Right atrium auricular region (tissue), 2 donors: ENCODE measurements around the gene EIPR1. TPM values are rescaled to one million over a fixed set of nuclear protein-coding genes. Genes with fewer than 3 reads are reported as not detected.

Source experiments
- DNase-seq: peaks from one replicate; pipeline ENCODE4 v3.0.0-alpha.2; 2019; ENCODE audit warnings: low spot score
- H3K27ac ChIP-seq, 2 donors: fragments of 200-600 bp; sonication (generic); 1 replicate in 1 of 2; 2 replicates in 1 of 2; pipeline ENCODE4 v1.5.1; 2016 to 2019
- H3K27me3 ChIP-seq, 2 donors: fragments of 200-600 bp; sonication (generic); one replicate each; pipeline versions ENCODE4 v1.5.1 to v1.6.0; 2017 to 2019
- H3K36me3 ChIP-seq: fragments of 200-600 bp; sonication (generic); one replicate; pipeline ENCODE4 v1.5.1; 2016
- H3K4me1 ChIP-seq, 2 donors: fragments of 200-600 bp; sonication (generic); one replicate each; pipeline versions ENCODE4 v1.5.1 to v1.6.0; 2017 to 2019
- H3K4me3 ChIP-seq, 2 donors: fragments of 200-600 bp; sonication (generic); 1 replicate in 1 of 2; 2 replicates in 1 of 2; pipeline ENCODE4 v1.5.1; 2017 to 2019; ENCODE audit warnings: mild to moderate bottlenecking in 1 of 2, moderate library complexity in 1 of 2
- H3K9me3 ChIP-seq, 2 donors: fragments of 200-600 bp; sonication (generic); one replicate each; pipeline ENCODE4 v1.5.1; 2019
- total RNA-seq, 2 donors: library from RNA; depleted of rRNA; stranded (reverse); fragments of >200 nt; gene quantifications; one replicate each; pipeline ENCODE4 v1.1.0, GENCODE V29; 2016
- TF ChIP-seq, protein P1 (sequence below), 2 donors: fragments of 200-600 bp; sonication (generic); IDR thresholded peaks; one replicate each; pipeline ENCODE4 v1.5.1; 2019; ENCODE audit warnings: antibody characterized with exemption in 2 of 2

EIPR1 gene
- total RNA-seq, 2 donors from 2014 or later = 13.2 to 13.6 TPM

DNA sequence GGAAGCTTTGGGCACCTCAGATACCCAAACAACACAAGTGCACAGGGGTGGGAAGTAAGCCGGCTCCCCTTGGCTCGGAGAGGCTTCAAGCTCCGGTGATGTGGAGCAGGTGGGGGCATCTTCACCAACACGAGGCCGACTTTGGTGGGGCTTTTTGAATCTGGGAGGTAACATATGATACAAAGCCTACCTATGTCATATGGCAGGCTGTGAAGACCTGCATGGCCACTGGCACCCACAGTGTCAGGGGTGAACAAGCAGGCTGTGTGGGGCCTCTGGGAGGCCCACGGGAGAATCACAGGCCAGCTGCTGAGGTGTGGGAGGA is 109.0 kb downstream of the EIPR1 start:
- H3K27ac ChIP-seq = no peak overlapping the region
- TF ChIP-seq, protein P1, sequence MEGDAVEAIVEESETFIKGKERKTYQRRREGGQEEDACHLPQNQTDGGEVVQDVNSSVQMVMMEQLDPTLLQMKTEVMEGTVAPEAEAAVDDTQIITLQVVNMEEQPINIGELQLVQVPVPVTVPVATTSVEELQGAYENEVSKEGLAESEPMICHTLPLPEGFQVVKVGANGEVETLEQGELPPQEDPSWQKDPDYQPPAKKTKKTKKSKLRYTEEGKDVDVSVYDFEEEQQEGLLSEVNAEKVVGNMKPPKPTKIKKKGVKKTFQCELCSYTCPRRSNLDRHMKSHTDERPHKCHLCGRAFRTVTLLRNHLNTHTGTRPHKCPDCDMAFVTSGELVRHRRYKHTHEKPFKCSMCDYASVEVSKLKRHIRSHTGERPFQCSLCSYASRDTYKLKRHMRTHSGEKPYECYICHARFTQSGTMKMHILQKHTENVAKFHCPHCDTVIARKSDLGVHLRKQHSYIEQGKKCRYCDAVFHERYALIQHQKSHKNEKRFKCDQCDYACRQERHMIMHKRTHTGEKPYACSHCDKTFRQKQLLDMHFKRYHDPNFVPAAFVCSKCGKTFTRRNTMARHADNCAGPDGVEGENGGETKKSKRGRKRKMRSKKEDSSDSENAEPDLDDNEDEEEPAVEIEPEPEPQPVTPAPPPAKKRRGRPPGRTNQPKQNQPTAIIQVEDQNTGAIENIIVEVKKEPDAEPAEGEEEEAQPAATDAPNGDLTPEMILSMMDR (IDR thresholded peaks at IDR 0.05) = no peak
- no peak for DNase-seq
- no peaks in the 10 kb centered on the region for H3K27me3 ChIP-seq
- peaks cover 0 to 7% of the 10 kb centered on the region in 2 donors for H3K4me1 ChIP-seq
- no peak overlapping the region for H3K4me3 ChIP-seq
- H3K36me3 ChIP-seq = no peaks in the 10 kb centered on the region
- H3K9me3 ChIP-seq = no peaks in the 10 kb centered on the region

DNA sequence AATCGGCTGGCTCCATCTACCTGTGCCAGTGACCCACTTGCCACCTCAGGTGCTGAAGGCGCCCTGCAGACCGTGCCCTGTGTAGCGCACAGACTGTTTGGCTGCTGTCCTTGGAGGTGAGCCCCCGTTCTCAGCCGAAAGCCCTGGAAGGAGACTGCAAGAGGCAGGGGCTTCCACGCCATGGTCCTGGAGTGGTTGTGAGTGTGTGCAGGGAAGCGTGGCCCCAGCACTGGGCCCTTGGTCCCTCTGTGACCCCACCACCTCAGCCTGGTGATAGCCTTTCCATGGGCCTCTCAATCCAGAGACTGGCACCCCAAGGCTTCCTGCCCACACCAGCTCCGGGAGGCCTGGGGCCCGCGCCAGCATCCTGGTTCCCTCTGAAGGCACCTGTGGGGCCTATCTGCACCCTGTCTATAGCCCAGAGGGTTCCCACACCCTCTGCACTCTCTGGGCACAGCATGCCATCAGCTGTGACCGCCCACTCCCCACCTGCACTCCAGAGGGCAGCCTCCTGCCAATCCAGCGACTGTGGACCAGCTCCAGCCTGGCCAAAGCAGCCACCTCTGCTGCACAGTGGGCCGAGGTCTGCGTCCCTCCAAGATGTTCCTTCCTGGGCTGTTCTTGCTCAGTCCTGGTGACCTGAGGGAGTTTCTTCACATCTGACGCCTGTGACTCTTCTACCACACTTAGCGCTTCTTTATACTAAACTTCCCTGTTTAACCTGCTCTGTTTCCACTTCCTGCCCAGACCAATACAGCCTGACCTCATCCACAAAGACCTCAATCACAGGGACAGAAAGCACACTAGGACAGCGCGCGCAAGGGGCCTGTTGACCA is 109.5 kb downstream of the EIPR1 start:
- H3K4me3 ChIP-seq = no peak overlapping the region
- H3K27ac ChIP-seq = no peak overlapping the region
- peaks cover 0 to 7% of the 10 kb centered on the region in 2 donors for H3K4me1 ChIP-seq
- no peaks in the 10 kb centered on the region for H3K27me3 ChIP-seq
- H3K36me3 ChIP-seq = no peaks in the 10 kb centered on the region
- no peak for DNase-seq
- TF ChIP-seq, protein P1 (IDR thresholded peaks at IDR 0.05) = no peak
- no peaks in the 10 kb centered on the region for H3K9me3 ChIP-seq

DNA sequence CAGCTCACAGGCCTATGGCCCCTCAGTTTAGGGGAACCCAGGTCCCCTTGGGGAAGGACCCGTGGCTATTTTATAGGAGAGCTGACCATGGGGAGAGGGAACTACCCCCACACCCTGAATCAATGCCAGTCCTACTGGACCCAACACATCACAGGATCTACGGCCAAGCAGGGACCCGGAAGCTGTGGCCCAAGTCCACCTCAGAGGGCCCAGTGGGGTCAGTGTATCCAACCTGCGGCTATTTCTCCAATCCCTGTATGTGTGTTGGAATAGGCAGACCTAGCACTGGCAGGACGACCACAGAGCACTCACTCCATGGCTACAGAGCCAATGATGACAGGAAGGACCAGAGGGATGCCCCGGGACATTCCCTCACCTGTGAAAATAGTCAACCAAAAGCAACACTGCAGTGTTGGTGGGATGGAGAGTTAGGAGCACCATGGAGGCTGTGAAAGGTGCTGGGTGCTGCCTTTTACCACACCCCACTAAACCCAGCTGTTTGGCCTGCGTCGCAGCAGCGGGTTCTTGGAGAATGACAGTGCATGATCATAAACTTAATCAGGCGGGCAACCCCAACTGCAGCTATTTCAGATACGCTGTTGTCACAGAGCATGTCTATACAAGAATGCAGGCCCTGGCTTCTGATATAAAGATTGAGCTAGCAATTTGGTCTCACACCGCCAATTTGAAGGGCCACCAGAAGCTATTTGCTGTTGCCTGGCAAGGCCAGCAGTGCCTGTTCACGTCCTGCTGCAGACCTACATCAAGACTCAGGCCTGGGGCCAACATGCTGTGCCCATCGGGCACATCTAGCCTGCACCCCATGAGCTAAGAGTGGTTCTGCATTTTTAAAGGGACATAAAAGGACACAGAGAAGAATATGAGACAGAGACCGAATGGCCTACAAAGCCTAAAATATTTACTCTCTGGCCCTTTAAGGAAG is 110.4 kb downstream of the EIPR1 start:
- Histone ChIP-seq H3K4me1 (peaks cover 0 to 7% of the 10 kb centered on the region in 2 donors), H3K27me3 (no peaks in the 10 kb centered on the region), H3K9me3 (no peaks in the 10 kb centered on the region), H3K36me3 (no peaks in the 10 kb centered on the region), H3K4me3 (no peak overlapping the region), H3K27ac (no peak overlapping the region)
- no peak for DNase-seq
- TF ChIP-seq, protein P1 (IDR thresholded peaks at IDR 0.05) = no peak

DNA sequence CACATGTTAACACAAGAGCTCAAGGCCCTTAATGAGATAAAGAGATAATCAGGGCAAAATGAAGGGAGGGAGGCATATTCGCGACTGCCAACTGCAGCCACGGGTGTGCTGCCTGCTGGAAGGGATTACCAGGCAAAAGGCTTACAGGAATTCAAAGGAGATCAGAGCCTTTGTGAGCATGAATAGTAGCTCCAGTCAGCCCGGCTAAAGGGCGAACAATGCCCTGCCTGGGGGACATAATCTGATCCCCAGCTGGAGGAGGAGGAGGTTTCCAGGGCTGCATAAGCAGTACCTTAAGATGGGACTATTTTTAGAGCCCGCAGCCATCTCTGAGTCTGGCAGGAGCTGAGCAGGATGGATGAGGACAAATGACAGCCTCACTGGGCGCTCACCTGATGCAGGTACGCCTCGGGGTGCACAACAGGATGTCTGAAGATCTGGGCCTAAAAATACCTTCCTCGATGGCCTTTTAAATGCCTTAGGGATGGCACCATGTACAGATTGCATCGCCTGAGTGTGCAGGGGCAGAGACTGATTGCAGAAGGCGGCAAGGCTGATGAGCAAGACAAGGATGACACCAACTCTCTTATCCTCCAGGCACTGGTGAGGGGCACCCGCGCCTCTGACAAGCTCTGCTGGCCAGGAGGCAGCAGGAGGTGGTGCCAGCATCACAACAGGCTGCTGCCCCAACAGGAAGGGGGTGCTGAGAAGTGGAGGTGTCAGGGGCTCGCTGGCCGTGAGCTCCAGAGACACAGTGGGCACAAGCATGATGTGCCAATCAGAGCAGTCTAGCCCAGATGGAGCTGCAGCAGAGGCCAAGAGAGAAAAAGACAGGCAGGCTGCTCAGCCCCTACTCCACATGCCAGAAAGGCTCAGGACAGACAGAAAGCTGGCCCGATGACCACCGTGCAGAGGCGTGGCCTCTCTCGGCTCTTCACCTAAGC is 111.4 kb downstream of the EIPR1 start:
- DNase-seq = peak; percentile 26
- no peaks in the 10 kb centered on the region for H3K27me3 ChIP-seq
- no peaks in the 10 kb centered on the region for H3K9me3 ChIP-seq
- H3K4me1 ChIP-seq = peaks cover 0 to 7% of the 10 kb centered on the region in 2 donors
- no peaks in the 10 kb centered on the region for H3K36me3 ChIP-seq
- no peak overlapping the region for H3K4me3 ChIP-seq
- TF ChIP-seq, protein P1 (IDR thresholded peaks at IDR 0.05) = no peak
- no peak overlapping the region for H3K27ac ChIP-seq

DNA sequence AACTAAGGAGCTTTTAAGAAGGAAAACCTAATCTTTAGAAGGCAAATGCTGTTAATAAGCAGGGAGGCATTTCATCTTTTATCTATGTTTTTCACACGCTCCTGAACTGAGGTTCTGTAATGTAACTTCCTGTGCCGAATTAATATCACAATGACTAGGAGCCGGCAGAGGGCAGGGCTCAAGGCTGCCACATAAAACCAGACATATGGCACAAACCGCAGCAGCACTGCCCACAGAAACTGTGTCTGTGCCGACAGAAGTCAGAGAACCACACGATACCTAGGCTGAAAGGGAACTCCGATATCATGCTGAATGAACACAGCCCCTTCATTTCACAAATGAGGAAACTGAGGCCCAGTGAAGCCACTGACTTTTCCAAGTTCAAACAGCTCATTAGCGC is 112.1 kb downstream of the EIPR1 start:
- no peaks in the 10 kb centered on the region for H3K36me3 ChIP-seq
- TF ChIP-seq, protein P1 (IDR thresholded peaks at IDR 0.05) = no peak

More for the DNA sequence above, 112.1 kb downstream of the EIPR1 start:
- Histone ChIP-seq H3K27me3 (no peaks in the 10 kb centered on the region), H3K4me1 (peaks cover 0 to 7% of the 10 kb centered on the region in 2 donors), H3K4me3 (no peak overlapping the region), H3K9me3 (no peaks in the 10 kb centered on the region), H3K27ac (no peak overlapping the region)
- no peak for DNase-seq
